ENCODE measurements around the gene SMPX.

SMPX gene

DNA sequence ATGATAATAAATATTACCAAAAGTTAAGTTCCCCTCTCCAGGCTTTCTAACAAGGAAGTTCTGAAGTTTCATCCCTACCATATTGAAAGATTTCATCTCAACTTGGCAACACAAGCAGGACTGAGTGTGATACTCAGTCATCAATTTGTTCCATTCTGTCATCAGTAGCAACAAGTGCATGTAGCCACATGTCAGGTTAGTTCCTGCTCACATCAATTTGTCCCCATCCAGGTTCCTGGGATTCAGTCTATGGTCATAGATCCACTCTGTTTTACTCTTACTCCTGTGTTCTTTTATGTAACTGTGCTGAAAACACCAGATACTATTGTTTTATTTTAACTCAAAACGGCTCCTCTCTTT, 22.2 kb downstream of the SMPX start:
- Histone ChIP-seq H4K20me1 (ENCODE audit: insufficient read depth) (no peaks in the 10 kb centered on the region), H3K4me2 (no peak overlapping the region), H2AFZ (ENCODE audit: low read depth) (no peak overlapping the region), H3K79me2 (ENCODE audit: insufficient read depth, low read depth) (no peaks in the 10 kb centered on the region), H3K9ac (no peak overlapping the region), H3K27me3 (ENCODE audit: insufficient read depth, low read depth) (no peaks in the 10 kb centered on the region), H3K4me1 (ENCODE audit: low read depth, poor library complexity, severe bottlenecking) (peaks cover 12% of the 10 kb centered on the region), H3K27ac (no peak overlapping the region), H3K4me3 (IDR thresholded peaks at IDR 0.05; ENCODE audit: insufficient read depth, low read depth, low read length) (no peak overlapping the region), H3K36me3 (ENCODE audit: insufficient read depth) (no peaks in the 10 kb centered on the region)
- TF ChIP-seq, protein P1, sequence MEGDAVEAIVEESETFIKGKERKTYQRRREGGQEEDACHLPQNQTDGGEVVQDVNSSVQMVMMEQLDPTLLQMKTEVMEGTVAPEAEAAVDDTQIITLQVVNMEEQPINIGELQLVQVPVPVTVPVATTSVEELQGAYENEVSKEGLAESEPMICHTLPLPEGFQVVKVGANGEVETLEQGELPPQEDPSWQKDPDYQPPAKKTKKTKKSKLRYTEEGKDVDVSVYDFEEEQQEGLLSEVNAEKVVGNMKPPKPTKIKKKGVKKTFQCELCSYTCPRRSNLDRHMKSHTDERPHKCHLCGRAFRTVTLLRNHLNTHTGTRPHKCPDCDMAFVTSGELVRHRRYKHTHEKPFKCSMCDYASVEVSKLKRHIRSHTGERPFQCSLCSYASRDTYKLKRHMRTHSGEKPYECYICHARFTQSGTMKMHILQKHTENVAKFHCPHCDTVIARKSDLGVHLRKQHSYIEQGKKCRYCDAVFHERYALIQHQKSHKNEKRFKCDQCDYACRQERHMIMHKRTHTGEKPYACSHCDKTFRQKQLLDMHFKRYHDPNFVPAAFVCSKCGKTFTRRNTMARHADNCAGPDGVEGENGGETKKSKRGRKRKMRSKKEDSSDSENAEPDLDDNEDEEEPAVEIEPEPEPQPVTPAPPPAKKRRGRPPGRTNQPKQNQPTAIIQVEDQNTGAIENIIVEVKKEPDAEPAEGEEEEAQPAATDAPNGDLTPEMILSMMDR (conservative IDR thresholded peaks at IDR 0.05; ENCODE audit: low read depth, low read length), result no peak

DNA sequence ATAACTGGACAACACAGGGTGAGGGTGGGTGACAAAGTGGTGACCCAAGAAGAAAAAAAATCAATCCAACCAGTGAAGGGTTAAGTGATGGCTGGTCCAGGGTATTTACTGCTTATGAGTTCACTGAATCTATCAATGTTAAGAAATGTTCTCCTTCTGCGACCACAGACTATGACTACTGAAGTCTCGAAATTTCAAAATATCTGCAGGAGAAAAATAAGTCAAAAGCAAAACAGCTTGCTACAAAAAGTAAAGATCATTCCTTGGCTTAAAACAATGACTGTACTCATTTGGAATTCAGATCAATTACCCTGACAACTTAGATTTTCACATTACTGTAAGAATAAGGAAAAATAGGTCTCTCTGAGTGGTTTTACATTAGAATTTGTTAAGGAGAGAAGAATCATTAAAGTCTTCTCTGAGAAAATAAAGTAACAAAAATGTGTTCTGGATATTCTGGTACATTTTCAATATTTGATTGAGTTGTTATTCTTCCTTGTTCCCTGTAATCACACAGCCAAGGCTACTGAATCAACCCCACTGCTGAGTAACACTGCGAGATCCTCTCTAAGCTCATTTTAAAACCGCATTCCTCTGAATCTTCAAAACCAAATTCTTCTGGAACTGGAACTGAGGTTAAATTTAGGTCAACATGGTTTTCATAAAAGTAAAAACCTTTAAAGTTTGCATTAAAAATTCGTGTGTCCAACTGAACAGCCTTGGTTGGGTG, 22.7 kb downstream of the SMPX start:
- no peak overlapping the region for H3K4me3 ChIP-seq (IDR thresholded peaks at IDR 0.05; ENCODE audit: insufficient read depth, low read depth, low read length)
- peaks cover 7% of the 10 kb centered on the region for H3K4me1 ChIP-seq (ENCODE audit: low read depth, poor library complexity, severe bottlenecking)
- H3K4me2 ChIP-seq, result no peak overlapping the region
- TF ChIP-seq, protein P1 (conservative IDR thresholded peaks at IDR 0.05; ENCODE audit: low read depth, low read length), result no peak
- no peak overlapping the region for H2AFZ ChIP-seq (ENCODE audit: low read depth)
- no peaks in the 10 kb centered on the region for H3K79me2 ChIP-seq (ENCODE audit: insufficient read depth, low read depth)
- no peak overlapping the region for H3K27ac ChIP-seq
- H3K36me3 ChIP-seq (ENCODE audit: insufficient read depth), result no peaks in the 10 kb centered on the region
- no peak overlapping the region for H3K9ac ChIP-seq
- no peaks in the 10 kb centered on the region for H3K27me3 ChIP-seq (ENCODE audit: insufficient read depth, low read depth)
- no peaks in the 10 kb centered on the region for H4K20me1 ChIP-seq (ENCODE audit: insufficient read depth)

DNA sequence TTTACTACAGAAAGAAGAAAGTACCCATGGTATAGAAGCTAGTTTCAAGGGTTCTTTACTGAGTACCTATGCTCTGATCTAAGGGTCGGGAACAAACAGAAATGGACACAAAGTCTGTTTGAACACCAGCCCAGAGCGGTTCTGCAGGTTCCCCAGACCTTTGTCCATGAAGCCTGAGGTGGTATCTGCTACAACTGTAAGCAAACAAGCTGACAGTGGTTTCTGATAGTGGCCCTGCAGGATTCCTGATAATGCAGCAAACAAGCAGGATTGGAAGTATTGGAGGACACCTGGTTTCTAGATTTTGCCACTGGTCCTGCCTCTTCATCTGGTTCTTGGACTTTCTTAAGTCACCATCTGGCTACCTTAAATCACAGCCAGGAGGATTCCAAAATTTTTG, 23.7 kb downstream of the SMPX start:
- Histone ChIP-seq H3K36me3 (ENCODE audit: insufficient read depth) (no peaks in the 10 kb centered on the region), H3K4me2 (no peak overlapping the region), H2AFZ (ENCODE audit: low read depth) (no peak overlapping the region), H3K79me2 (ENCODE audit: insufficient read depth, low read depth) (no peaks in the 10 kb centered on the region), H4K20me1 (ENCODE audit: insufficient read depth) (no peaks in the 10 kb centered on the region), H3K27ac (no peak overlapping the region), H3K27me3 (ENCODE audit: insufficient read depth, low read depth) (no peaks in the 10 kb centered on the region), H3K4me1 (ENCODE audit: low read depth, poor library complexity, severe bottlenecking) (no peaks in the 10 kb centered on the region), H3K4me3 (IDR thresholded peaks at IDR 0.05; ENCODE audit: insufficient read depth, low read depth, low read length) (no peak overlapping the region), H3K9ac (no peak overlapping the region)
- TF ChIP-seq, protein P1 (conservative IDR thresholded peaks at IDR 0.05; ENCODE audit: low read depth, low read length), result no peak

DNA sequence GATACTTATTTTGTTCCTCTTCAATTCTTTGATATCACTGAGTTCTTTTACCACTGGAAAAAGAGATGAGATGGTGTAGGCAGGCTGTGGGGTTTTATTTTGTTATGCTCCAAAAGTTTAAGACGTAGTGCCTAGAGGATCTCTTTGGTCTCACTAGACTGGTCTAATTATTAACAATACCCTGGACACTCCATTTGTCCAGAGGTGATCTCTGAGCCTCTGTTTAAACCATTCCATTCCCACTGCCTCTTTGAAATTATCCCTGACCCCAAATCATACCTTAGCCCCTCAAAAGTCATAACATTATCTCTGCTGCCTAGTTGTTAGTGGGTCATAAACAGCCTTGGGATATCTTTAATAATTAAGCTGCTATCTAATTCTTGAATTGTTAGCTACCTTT, 24.2 kb downstream of the SMPX start:
- no peaks in the 10 kb centered on the region for H3K27me3 ChIP-seq (ENCODE audit: insufficient read depth, low read depth)
- no peak overlapping the region for H3K4me2 ChIP-seq
- no peaks in the 10 kb centered on the region for H3K79me2 ChIP-seq (ENCODE audit: insufficient read depth, low read depth)
- H4K20me1 ChIP-seq (ENCODE audit: insufficient read depth), result no peaks in the 10 kb centered on the region
- no peak overlapping the region for H3K27ac ChIP-seq
- TF ChIP-seq, protein P1 (conservative IDR thresholded peaks at IDR 0.05; ENCODE audit: low read depth, low read length), result no peak
- no peak overlapping the region for H3K4me3 ChIP-seq (IDR thresholded peaks at IDR 0.05; ENCODE audit: insufficient read depth, low read depth, low read length)
- H3K4me1 ChIP-seq (ENCODE audit: low read depth, poor library complexity, severe bottlenecking), result no peaks in the 10 kb centered on the region
- H3K9ac ChIP-seq, result no peak overlapping the region
- no peak overlapping the region for H2AFZ ChIP-seq (ENCODE audit: low read depth)
- no peaks in the 10 kb centered on the region for H3K36me3 ChIP-seq (ENCODE audit: insufficient read depth)

All from KMS-11 (cell line).